Thyroid gland (tissue), 4 donors: ENCODE results near the gene HLX. TPM values are rescaled to one million over a fixed set of nuclear protein-coding genes. Genes with fewer than 3 reads are reported as not detected.
A peak's percentile ranks its signal among the peaks of the same experiment; 100 is the strongest.

Experiments
- DNase-seq, 2 donors: peaks; one replicate each; pipeline ENCODE4 v3.0.0-alpha.2; 2019
- H3K27ac ChIP-seq, 3 donors: fragments of 200-600 bp; sonication (generic); 1 replicate in 2 of 3; 2 replicates in 1 of 3; pipeline ENCODE4 v1.5.1; 2016 to 2019; ENCODE audit warnings: mild to moderate bottlenecking in 1 of 3, moderate library complexity in 1 of 3
- H3K27me3 ChIP-seq: fragments of 200-600 bp; sonication (generic); one replicate; pipeline ENCODE4 v1.5.1; 2019
- H3K36me3 ChIP-seq, 2 donors: fragments of 200-600 bp; sonication (generic); one replicate each; pipeline ENCODE4 v1.5.1; 2016 to 2019
- H3K4me1 ChIP-seq, 2 donors: fragments of 200-600 bp; sonication (generic); one replicate each; pipeline ENCODE4 v1.5.1; 2017 to 2019
- H3K4me3 ChIP-seq, 3 donors: fragments of 200-600 bp; sonication (generic); replicated peaks in 1 of 3; 1 replicate in 2 of 3; 2 replicates in 1 of 3; pipeline ENCODE4 v1.5.1; 2016; ENCODE audit warnings: mild to moderate bottlenecking in 1 of 3
- H3K9me3 ChIP-seq: fragments of 200-600 bp; sonication (generic); one replicate; pipeline ENCODE4 v1.5.1; 2017
- CTCF ChIP-seq, 6 experiments: fragments of 200-600 bp in 3 of 6; fragments of 450-650 bp in 3 of 6; sonication (generic) in 3 of 6; IDR thresholded peaks; one replicate each; pipeline ENCODE4 v1.5.1; 2016 to 2019; ENCODE audit warnings: antibody characterized with exemption in 6 of 6, mild to moderate bottlenecking in 2 of 6, inconsistent platforms in 1 of 6, moderate library complexity in 1 of 6
- POLR2A ChIP-seq, 2 donors: fragments of 450-650 bp; IDR thresholded peaks; one replicate each; pipeline ENCODE4 v1.6.1; 2017; ENCODE audit warnings: antibody characterized with exemption in 2 of 2, mild to moderate bottlenecking in 2 of 2, moderate library complexity in 1 of 2
- WGBS, 2 donors: methylation state at CpG; one replicate each; pipeline ENCODE4 v1.1.5; 2017; 5-methylcytosine and 5-hydroxymethylcytosine counted together
- intact Hi-C: fragments of 100-400 bp; cut with DNase I; formaldehyde crosslinking; loops from one replicate; pipeline ENCODE4 v1.15.1; 2023
- total RNA-seq, 4 donors: library from RNA; depleted of rRNA; stranded (reverse); fragments of >200 nt; gene quantifications; one replicate each; pipeline ENCODE4 v1.2.3, GENCODE V29; 2016

Gene HLX
- total RNA-seq: 1 to 10 TPM; 3.1 to 5.1 (median 4.2) TPM

GRCh38 chr1:220879076-220879508 is at the start of gene HLX:
HLX (plus strand) TSS chr1:220879443; CDS start chr1:220879858, 415 bp downstream.
- H3K4me1 ChIP-seq: peaks cover 8 to 17% of the 10 kb centered on the region in 2 donors
- DNase-seq: peak; percentile 65

GRCh38 chr1:220833436-220833835 is 45.8 kb upstream of the HLX start:
- Histone ChIP-seq H3K36me3 (no peaks in the 10 kb centered on the region), H3K27ac (no peak overlapping the region), H3K4me3 (no peak overlapping the region), H3K27me3 (no peaks in the 10 kb centered on the region), H3K9me3 (no peaks in the 10 kb centered on the region), H3K4me1 (peaks cover 12 to 16% of the 10 kb centered on the region in 2 donors)
- TF ChIP-seq CTCF (IDR thresholded peaks at IDR 0.05) (no peak), POLR2A (IDR thresholded peaks at IDR 0.05) (no peak)
- DNase-seq: no peak
- intact Hi-C loops: no loop called here
- WGBS, 2 donors: 82 to 92% methylated on average over 2 of the region's 2 CpGs

More at GRCh38 chr1:220879076-220879508, at the start of gene HLX:
- Histone ChIP-seq H3K9me3 (no peaks in the 10 kb centered on the region), H3K27ac (peak within 1 kb of the TSS; percentile 89 to 98 (median 95)), H3K36me3 (peaks cover under 1 to 4% of the 10 kb centered on the region in 2 donors), H3K4me3 (peak within 1 kb of the TSS in 2 of 3 donors; percentile 67 to 74), H3K27me3 (no peaks in the 10 kb centered on the region)
- 1 to 3% methylated on average over 24 to 26 of the region's 26 CpGs for WGBS, 2 donors
- TF ChIP-seq CTCF (IDR thresholded peaks at IDR 0.05) (no peak), POLR2A (IDR thresholded peaks at IDR 0.05) (peak in 1 of 2 donors; percentile 60)
- intact Hi-C loops: no loop called here

GRCh38 chr1:220834155-220834870 is 44.9 kb upstream of the HLX start:
- 84 to 96% methylated on average over 4 of the region's 4 CpGs for WGBS, 2 donors
- Histone ChIP-seq H3K4me1 (peaks cover 3 to 8% of the 10 kb centered on the region in 2 donors), H3K36me3 (no peaks in the 10 kb centered on the region), H3K4me3 (no peak overlapping the region), H3K9me3 (no peaks in the 10 kb centered on the region), H3K27me3 (no peaks in the 10 kb centered on the region), H3K27ac (no peak overlapping the region)
- no peak for DNase-seq
- TF ChIP-seq POLR2A (IDR thresholded peaks at IDR 0.05) (no peak), CTCF (IDR thresholded peaks at IDR 0.05) (no peak)
- intact Hi-C loops: no loop called here

DNA sequence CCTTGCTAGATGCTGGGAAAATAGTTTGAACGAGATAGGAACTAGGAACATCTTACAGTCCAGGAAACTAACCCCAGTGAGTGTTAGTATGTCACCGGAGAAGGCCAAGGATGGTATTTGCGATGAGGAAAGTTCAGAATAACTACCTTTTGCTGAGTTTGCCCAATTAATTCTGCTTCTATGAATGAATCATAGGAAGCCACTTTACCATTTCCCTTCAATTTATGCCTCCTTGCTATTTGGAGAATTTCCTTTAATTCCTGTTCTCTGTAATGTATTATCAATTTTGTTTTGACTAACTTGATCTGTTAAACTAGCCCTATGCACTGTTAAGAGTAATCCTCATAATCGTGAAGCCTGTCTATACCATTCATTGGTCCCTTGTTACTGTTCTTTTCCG is 40.7 kb upstream of the HLX start:
- WGBS, 2 donors: 92 to 93% methylated on average over 5 of the region's 5 CpGs
- DNase-seq: no peak
- no peaks in the 10 kb centered on the region for H3K27me3 ChIP-seq
- intact Hi-C loops: no loop called here
- H3K36me3 ChIP-seq: no peaks in the 10 kb centered on the region
- no peaks in the 10 kb centered on the region for H3K9me3 ChIP-seq
- no peak overlapping the region for H3K27ac ChIP-seq
- TF ChIP-seq POLR2A (IDR thresholded peaks at IDR 0.05) (no peak), CTCF (IDR thresholded peaks at IDR 0.05) (no peak)
- H3K4me3 ChIP-seq: no peak overlapping the region
- peaks cover 0 to 8% of the 10 kb centered on the region in 2 donors for H3K4me1 ChIP-seq

- intact Hi-C loops: no loop called here
- TF ChIP-seq POLR2A (IDR thresholded peaks at IDR 0.05) (no peak), CTCF (IDR thresholded peaks at IDR 0.05) (no peak)
- H3K9me3 ChIP-seq: no peaks in the 10 kb centered on the region
- peaks cover 0 to 11% of the 10 kb centered on the region in 2 donors for H3K4me1 ChIP-seq
- DNase-seq: no peak
- H3K4me3 ChIP-seq: no peak overlapping the region
- no peak overlapping the region for H3K27ac ChIP-seq
- H3K36me3 ChIP-seq: no peaks in the 10 kb centered on the region
- WGBS, 2 donors: 83 to 85% methylated on average over 5 of the region's 5 CpGs
- H3K27me3 ChIP-seq: no peaks in the 10 kb centered on the region
Observed at GRCh38 chr1:220839474-220839873, 39.8 kb upstream of the HLX start.
